AG04450 (cell line): ENCODE data around the gene HOXB8. TPM values are rescaled to one million over a fixed set of nuclear protein-coding genes. Genes with fewer than 3 reads are reported as not detected.

Source experiments
- CTCF ChIA-PET: fragments of 300-600, 350-600 bp; formaldehyde crosslinking; extraction: SDS; loops from one replicate; lab custom pipeline; 2022; ENCODE audit warnings: antibody characterized with exemption, inconsistent platforms; lab: Charles Lee
- POLR2A ChIA-PET: fragments of 350-600 bp; formaldehyde crosslinking; extraction: SDS; loops from one replicate; lab custom pipeline; 2021; ENCODE audit warnings: antibody characterized with exemption, inconsistent platforms; lab: Yijun Ruan, JAX
- DNase-seq: peaks from one replicate; pipeline ENCODE4 v3.0.0-alpha.2; 2011; ENCODE audit warnings: low read depth, low spot score
- H3K27ac ChIP-seq: one replicate; pipeline ENCODE4 v1.5.1; 2012; ENCODE audit warnings: low read depth, low read length, control low read depth
- H3K27me3 ChIP-seq: one replicate; pipeline ENCODE4 v1.6.0; 2012; ENCODE audit warnings: low read length; ENCODE audit not compliant: control insufficient read depth, insufficient read depth
- H3K4me3 ChIP-seq: 2 replicates; pipeline ENCODE4 v1.5.1; 2011; ENCODE audit warnings: mild to moderate bottlenecking, low read depth, low read length, control low read depth
- H3K9me3 ChIP-seq: 2 replicates; pipeline ENCODE4 v1.5.1; 2012; ENCODE audit warnings: low read length; ENCODE audit not compliant: control insufficient read depth, insufficient read depth
- CTCF ChIP-seq: IDR thresholded peaks from 2 replicates; pipeline ENCODE4 v1.5.1; 2011; ENCODE audit warnings: low read depth, low read length, control low read depth, inconsistent platforms
- polyA plus RNA-seq: library from polyadenylated mRNA; depleted of rRNA; stranded (reverse); fragments of >200 nt; gene quantifications from 2 replicates; pipeline ENCODE4 v1.2.3, GENCODE V29; 2011

HOXB8 gene
- polyA plus RNA-seq, 1 experiment = 0.97 TPM

GRCh38 chr17:48565925-48566710 lies 49.0 kb downstream of the HOXB8 start:
- no peaks in the 10 kb centered on the region for H3K27me3 ChIP-seq
- TF ChIP-seq CTCF = no peak
- DNase-seq = no peak
- no peaks in the 10 kb centered on the region for H3K9me3 ChIP-seq
- ChIA-PET CTCF (interaction anchor here (0.6 to 1.9 kb wide), 3 partner anchors 215 to 433 kb away, joined by 3 to 5 read pairs (median 5); no protein-coding TSS in a partner anchor), POLR2A (interaction anchor here (0.8 to 1.6 kb wide), 4 partner anchors 10 to 25 kb away, joined by 3 to 12 read pairs (median 4); no protein-coding TSS in a partner anchor)
- peak overlapping the region; percentile 65 for H3K4me3 ChIP-seq
- H3K27ac ChIP-seq = peak overlapping the region; percentile 83

- CTCF ChIA-PET = interaction anchor here (1.8 kb wide), 1 partner anchor 214 kb away, joined by 5 read pairs; no protein-coding TSS in a partner anchor
- peak overlapping the region; percentile 65 for H3K4me3 ChIP-seq
These were observed 50.0 kb downstream of the HOXB8 start for GRCh38 chr17:48565022-48565554.

GRCh38 chr17:48564188-48565021 lies 50.7 kb downstream of the HOXB8 start:
- CTCF ChIA-PET = interaction anchor here (1.8 kb wide), 1 partner anchor 213 kb away, joined by 5 read pairs; no protein-coding TSS in a partner anchor
- H3K27me3 ChIP-seq = no peaks in the 10 kb centered on the region
- TF ChIP-seq CTCF = no peak
- no peak for DNase-seq
- no peaks in the 10 kb centered on the region for H3K9me3 ChIP-seq
- peak overlapping the region; percentile 83 for H3K27ac ChIP-seq
- peak overlapping the region; percentile 65 for H3K4me3 ChIP-seq
- POLR2A ChIA-PET = interaction anchor here (1.1 to 1.4 kb wide), 2 partner anchors 14 to 54 kb away, joined by 3 to 7 read pairs; no protein-coding TSS in a partner anchor

More at GRCh38 chr17:48565022-48565554, 50.0 kb downstream of the HOXB8 start:
- POLR2A ChIA-PET = interaction anchor here (1.1 kb wide), 1 partner anchor 14 kb away, joined by 3 read pairs; no protein-coding TSS in a partner anchor
- H3K27me3 ChIP-seq = no peaks in the 10 kb centered on the region
- DNase-seq = no peak
- TF ChIP-seq CTCF = no peak
- no peaks in the 10 kb centered on the region for H3K9me3 ChIP-seq
- peak overlapping the region; percentile 83 for H3K27ac ChIP-seq

GRCh38 chr17:48563867-48564187 lies 51.3 kb downstream of the HOXB8 start:
- no peaks in the 10 kb centered on the region for H3K9me3 ChIP-seq
- no peak for DNase-seq
- H3K27me3 ChIP-seq = no peaks in the 10 kb centered on the region
- ChIA-PET CTCF (no interaction called here), POLR2A (interaction anchor here (1.1 to 1.4 kb wide), 4 partner anchors 15 to 53 kb away, joined by 3 to 7 read pairs (median 4); no protein-coding TSS in a partner anchor)
- no peak for TF ChIP-seq CTCF
- peak overlapping the region; percentile 65 for H3K4me3 ChIP-seq
- H3K27ac ChIP-seq = peak overlapping the region; percentile 77
